ENCODE data around the gene GGT5. TPM values are rescaled to one million over a fixed set of nuclear protein-coding genes. Genes with fewer than 3 reads are reported as not detected.
"Not testable (repeated sequence)": the region's sequence is repeated elsewhere in the genome, so short reads cannot be mapped to it uniquely, and the experiment has no call there.

GGT5 gene
- total RNA-seq, 1 donor from 2014 or later = 1.3 TPM

- no peak for TF ChIP-seq CTCF (conservative IDR thresholded peaks at IDR 0.05; ENCODE audit: low read depth, low read length)
- H3K4me3 ChIP-seq (ENCODE audit: low read depth, low read length) = no peak overlapping the region
- no peak for DNase-seq (ENCODE audit: low read depth)
Observed at GRCh38 chr22:24183321-24184031, 61.4 kb downstream of the GGT5 start.

GRCh38 chr22:24182900-24183246, 62.0 kb downstream of the GGT5 start:
- not testable (repeated sequence) for H3K4me3 ChIP-seq (ENCODE audit: low read depth, low read length); DNase-seq (ENCODE audit: low read depth)

GRCh38 chr22:24181996-24182899, 62.6 kb downstream of the GGT5 start:
- DNase-seq (ENCODE audit: low read depth) = no peak
- TF ChIP-seq CTCF (conservative IDR thresholded peaks at IDR 0.05; ENCODE audit: low read depth, low read length) = peak; percentile 19
- H3K4me3 ChIP-seq (ENCODE audit: low read depth, low read length) = no peak overlapping the region

- no peak for DNase-seq (ENCODE audit: low read depth)
- TF ChIP-seq CTCF (conservative IDR thresholded peaks at IDR 0.05; ENCODE audit: low read depth, low read length) = no peak
- no peak within 1 kb of the TSS for H3K4me3 ChIP-seq (ENCODE audit: low read depth, low read length)
Observed at GRCh38 chr22:24181088-24181995, 63.5 kb downstream of the GGT5 start, which contains the start of gene SUSD2. SUSD2 (plus strand) TSS chr22:24181487; CDS start chr22:24181520, 33 bp downstream.

GRCh38 chr22:24180316-24181087, 64.4 kb downstream of the GGT5 start:
- TF ChIP-seq CTCF (conservative IDR thresholded peaks at IDR 0.05; ENCODE audit: low read depth, low read length) = no peak
- no peak for DNase-seq (ENCODE audit: low read depth)
- H3K4me3 ChIP-seq (ENCODE audit: low read depth, low read length) = no peak overlapping the region

- no peak for DNase-seq (ENCODE audit: low read depth)
- no peak overlapping the region for H3K4me3 ChIP-seq (ENCODE audit: low read depth, low read length)
- no peak for TF ChIP-seq CTCF (conservative IDR thresholded peaks at IDR 0.05; ENCODE audit: low read depth, low read length)
Observed at GRCh38 chr22:24179478-24180210, 65.2 kb downstream of the GGT5 start.
